NOMO-1 treated with dmso at 0.1 percent for 144 hours (cell line): Measurements from ENCODE around the gene SLC5A11.
"Not testable (repeated sequence)": the region's sequence is repeated elsewhere in the genome, so short reads cannot be mapped to it uniquely, and the experiment has no call there.

ENCODE experiments used
- DNase-seq: peaks from one replicate; lab custom pipeline; 2025; ENCODE audit not compliant: unreplicated experiment; lab: John Stamatoyannopoulos, UW

The SLC5A11 gene

GRCh38 chr16:24845726-24846547 is at the start of gene SLC5A11:
Gene SLC5A11, plus strand, starts transcription at chr16:24845963. Its CDS starts 12,681 bp downstream, at chr16:24858644.
- DNase-seq: no peak

- DNase-seq: no peak
These were observed 45.2 kb upstream of the SLC5A11 start for GRCh38 chr16:24800586-24800985.

GRCh38 chr16:24801761-24802302 is 43.9 kb upstream of the SLC5A11 start:
- no peak for DNase-seq

GRCh38 chr16:24805484-24805883 is 40.3 kb upstream of the SLC5A11 start:
- DNase-seq: no peak

GRCh38 chr16:24807301-24807700 is 38.5 kb upstream of the SLC5A11 start:
- DNase-seq: no peak

- DNase-seq: no peak
These were observed 34.6 kb upstream of the SLC5A11 start for GRCh38 chr16:24810951-24811843.

- not testable (repeated sequence) for DNase-seq
These were observed 33.0 kb upstream of the SLC5A11 start for GRCh38 chr16:24812813-24813212.

- no peak for DNase-seq
These were observed 30.7 kb upstream of the SLC5A11 start for GRCh38 chr16:24815021-24815420.

- DNase-seq: no peak
These were observed 29.1 kb upstream of the SLC5A11 start for GRCh38 chr16:24816688-24817087.

GRCh38 chr16:24819462-24820040 is 26.2 kb upstream of the SLC5A11 start:
- DNase-seq: no peak

- no peak for DNase-seq
These were observed 25.2 kb upstream of the SLC5A11 start for GRCh38 chr16:24820522-24820921.

GRCh38 chr16:24821129-24821528 is 24.6 kb upstream of the SLC5A11 start:
- DNase-seq: no peak

GRCh38 chr16:24822542-24822941 is 23.2 kb upstream of the SLC5A11 start:
- DNase-seq: no peak

- DNase-seq: no peak
These were observed 22.8 kb upstream of the SLC5A11 start for GRCh38 chr16:24822974-24823373.

- no peak for DNase-seq
These were observed 20.1 kb upstream of the SLC5A11 start for GRCh38 chr16:24825696-24826095.

GRCh38 chr16:24826096-24826690 is 19.6 kb upstream of the SLC5A11 start:
- DNase-seq: no peak

- no peak for DNase-seq
These were observed 18.8 kb upstream of the SLC5A11 start for GRCh38 chr16:24826817-24827566.

GRCh38 chr16:24829153-24829552 is 16.6 kb upstream of the SLC5A11 start:
- DNase-seq: no peak

GRCh38 chr16:24833352-24833751 is 12.4 kb upstream of the SLC5A11 start:
- DNase-seq: no peak
